Coronary artery (tissue), 2 donors: ENCODE data around the gene CEACAM18.

Source experiments
- DNase-seq: peaks from one replicate; pipeline ENCODE4 v3.0.0-alpha.2; 2017; ENCODE audit warnings: low spot score
- H3K27ac ChIP-seq, 2 donors: fragments of 200-600 bp; sonication (generic); one replicate each; pipeline ENCODE4 v1.5.1; 2016 to 2019
- H3K4me3 ChIP-seq: fragments of 200-600 bp; sonication (generic); 2 replicates; pipeline ENCODE4 v1.5.1; 2016; ENCODE audit warnings: mild to moderate bottlenecking, moderate library complexity
- TF ChIP-seq, protein P1 (sequence below): fragments of 200-600 bp; sonication (generic); IDR thresholded peaks from one replicate; pipeline ENCODE4 v1.5.1; 2019; ENCODE audit warnings: antibody characterized with exemption

CEACAM18 gene

DNA sequence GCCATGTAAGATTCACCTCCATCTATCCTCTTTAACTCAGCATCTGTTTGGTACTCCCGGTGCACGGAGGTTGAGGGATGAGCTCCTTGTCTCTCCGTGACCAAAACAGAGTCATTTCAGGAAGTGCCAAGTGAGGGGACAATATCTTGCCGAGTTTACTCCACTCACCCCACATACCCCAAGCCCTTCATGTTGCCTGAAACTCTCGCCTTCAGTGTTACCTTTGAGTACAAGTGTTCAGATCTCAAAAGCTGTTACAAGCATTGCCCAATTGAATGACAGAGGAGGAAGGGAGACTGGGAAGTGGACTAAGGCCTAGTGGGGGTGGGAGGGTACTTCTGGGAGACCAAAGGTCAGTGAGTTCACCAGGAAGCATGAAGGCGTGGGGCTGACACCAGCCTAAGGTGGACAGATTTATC lies 29.3 kb downstream of the CEACAM18 start:
- Histone ChIP-seq H3K27ac (no peak overlapping the region), H3K4me3 (no peak overlapping the region)
- TF ChIP-seq, protein P1, sequence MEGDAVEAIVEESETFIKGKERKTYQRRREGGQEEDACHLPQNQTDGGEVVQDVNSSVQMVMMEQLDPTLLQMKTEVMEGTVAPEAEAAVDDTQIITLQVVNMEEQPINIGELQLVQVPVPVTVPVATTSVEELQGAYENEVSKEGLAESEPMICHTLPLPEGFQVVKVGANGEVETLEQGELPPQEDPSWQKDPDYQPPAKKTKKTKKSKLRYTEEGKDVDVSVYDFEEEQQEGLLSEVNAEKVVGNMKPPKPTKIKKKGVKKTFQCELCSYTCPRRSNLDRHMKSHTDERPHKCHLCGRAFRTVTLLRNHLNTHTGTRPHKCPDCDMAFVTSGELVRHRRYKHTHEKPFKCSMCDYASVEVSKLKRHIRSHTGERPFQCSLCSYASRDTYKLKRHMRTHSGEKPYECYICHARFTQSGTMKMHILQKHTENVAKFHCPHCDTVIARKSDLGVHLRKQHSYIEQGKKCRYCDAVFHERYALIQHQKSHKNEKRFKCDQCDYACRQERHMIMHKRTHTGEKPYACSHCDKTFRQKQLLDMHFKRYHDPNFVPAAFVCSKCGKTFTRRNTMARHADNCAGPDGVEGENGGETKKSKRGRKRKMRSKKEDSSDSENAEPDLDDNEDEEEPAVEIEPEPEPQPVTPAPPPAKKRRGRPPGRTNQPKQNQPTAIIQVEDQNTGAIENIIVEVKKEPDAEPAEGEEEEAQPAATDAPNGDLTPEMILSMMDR = no peak
- DNase-seq = no peak

DNA sequence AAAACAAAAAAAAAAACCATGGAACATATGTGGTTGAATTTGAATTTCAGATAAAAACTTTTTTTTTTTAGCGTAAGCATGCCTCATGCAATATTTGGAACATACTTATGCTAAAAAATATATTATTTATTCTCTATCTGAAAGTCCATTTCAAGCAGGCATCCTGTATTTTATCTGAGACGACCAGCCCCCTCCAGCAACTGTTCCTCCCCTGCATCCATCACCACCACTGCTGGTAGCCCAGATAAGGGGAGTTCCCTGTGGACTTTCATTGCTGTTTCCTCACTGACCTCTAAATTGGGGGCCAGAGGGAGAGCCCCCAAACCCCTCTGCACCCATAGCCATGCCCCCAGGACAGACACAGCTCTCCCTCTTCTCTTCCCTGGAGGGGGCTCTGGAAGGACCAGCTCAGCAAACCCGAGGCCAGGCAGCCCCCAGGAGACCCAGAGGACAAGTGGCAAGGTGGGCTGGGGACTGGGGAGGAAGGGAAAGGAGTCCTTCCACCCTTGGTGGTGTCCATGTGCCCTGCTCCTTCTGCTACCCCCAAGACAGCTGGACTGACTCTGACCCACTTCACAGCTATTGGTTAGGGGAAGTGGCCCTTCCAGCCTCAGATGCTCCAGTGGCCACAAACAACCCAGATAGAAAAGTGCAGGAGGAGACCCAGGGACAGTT lies 29.9 kb downstream of the CEACAM18 start:
- Histone ChIP-seq H3K4me3 (no peak overlapping the region), H3K27ac (no peak overlapping the region)
- TF ChIP-seq, protein P1 = no peak
- no peak for DNase-seq

DNA sequence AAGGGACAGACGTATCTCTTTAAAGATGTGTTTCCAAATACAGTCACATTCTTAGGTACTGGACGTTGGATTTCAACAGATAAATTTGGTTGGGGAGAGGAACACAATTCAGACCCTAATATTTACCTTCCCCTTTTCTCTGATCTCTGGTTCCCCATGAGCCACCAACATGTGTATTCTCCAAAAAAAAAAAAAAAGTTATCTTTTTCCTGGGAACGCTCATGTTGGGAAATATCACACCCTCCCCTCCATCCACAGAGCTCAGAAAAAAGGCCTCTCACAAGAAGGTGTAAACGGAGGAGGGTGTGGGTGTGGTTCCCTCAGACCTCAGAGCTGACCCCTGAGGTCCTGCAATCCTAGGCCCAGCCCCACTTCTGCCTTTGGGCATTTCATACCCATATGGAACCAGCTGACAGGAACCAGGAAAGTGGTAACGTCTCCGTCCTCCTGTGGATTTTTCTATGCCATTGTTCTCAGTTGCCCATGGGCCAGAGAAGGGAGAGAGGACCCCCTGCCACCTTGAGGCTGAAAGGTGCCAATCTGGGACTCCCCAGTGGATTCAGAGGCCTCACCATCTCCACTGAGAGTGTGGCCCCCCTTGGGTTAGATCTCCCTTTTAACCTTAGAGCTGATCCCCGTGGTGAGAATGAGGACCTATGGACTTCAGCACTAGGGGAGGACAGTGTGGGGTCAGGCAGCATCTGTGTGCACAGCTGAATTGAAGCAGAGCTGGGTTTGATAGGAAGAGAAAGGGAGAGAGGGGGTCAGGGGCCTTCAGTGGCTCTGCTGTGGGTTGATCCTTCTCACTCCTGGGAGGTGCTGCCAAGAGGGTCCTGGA lies 31.7 kb downstream of the CEACAM18 start:
- H3K4me3 ChIP-seq = no peak overlapping the region
- no peak for DNase-seq
- H3K27ac ChIP-seq = no peak overlapping the region
- TF ChIP-seq, protein P1 = no peak

DNA sequence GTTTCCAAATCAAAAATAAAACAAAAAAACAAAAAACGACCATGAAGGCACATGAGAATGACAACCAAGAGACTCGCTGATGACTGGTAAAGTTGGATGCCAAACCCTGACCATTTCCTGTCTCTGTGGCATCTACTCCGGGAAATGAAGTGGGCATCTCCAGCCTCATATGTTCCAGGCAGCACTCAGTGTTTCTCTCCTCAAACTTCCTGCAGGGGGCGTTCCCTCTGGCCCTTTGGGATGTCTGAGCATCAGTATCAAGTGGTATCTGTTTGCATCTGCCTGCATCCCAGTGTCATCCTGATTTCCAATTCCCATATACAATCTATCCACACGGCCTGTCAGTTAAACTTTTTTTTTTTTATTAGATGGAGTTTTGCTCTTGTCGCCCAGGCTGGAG lies 33.0 kb downstream of the CEACAM18 start:
- no peak for DNase-seq
- H3K27ac ChIP-seq = no peak overlapping the region
- H3K4me3 ChIP-seq = no peak overlapping the region
- TF ChIP-seq, protein P1 = no peak

DNA sequence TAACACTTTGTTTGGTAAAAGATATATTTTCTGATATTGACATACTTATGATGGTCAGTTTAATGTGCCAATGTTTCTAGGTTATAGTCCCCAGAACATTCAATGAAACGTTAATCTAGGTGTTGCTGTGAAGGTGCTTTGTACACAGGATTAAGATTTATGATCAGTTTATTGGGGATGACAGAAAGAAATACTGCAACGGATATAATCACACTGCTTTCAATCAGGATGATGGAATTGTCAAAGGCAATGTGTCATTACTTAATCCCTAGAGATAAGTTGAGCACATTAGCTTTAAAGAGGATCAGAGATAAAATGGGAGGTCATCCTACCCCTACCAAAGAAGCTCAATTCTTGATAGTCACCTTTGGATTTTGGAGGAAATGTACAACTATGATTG lies 35.6 kb downstream of the CEACAM18 start:
- no peak for DNase-seq
- TF ChIP-seq, protein P1 = no peak
- no peak overlapping the region for H3K4me3 ChIP-seq
- H3K27ac ChIP-seq = no peak overlapping the region

DNA sequence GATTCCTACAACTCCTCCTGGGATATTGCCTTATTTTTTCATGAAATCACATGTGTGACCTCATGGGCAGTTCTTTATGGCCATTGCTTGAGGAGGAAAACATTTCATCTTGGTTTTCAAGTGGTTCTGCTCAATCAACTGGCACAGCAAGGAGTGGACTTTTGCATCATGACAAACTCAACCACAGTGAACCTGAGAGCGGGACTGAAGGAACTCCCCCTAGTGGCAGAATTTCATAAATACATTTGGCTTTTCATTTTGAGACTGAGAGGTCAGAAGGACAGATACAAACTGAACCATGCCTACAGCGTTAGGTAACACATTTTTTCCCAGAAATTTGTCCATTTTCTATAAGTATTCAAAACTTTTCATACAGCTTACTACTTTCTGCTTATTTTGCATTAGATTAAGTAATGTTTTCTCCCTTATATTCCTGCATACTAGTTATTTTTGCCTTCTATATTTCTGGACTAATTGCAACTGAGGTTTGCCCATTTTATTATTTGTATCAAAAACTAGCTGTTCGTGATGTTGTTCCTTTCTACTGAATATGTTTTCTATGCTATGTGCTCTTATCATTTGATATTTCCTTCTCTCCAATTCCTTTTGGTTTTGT lies 36.6 kb downstream of the CEACAM18 start:
- TF ChIP-seq, protein P1 = peak; percentile 75
- no peak overlapping the region for H3K4me3 ChIP-seq
- DNase-seq = no peak
- no peak overlapping the region for H3K27ac ChIP-seq
